OCI-LY1 (cell line): ENCODE measurements around the gene MPHOSPH6.

Experiments
- H2AFZ ChIP-seq: fragments of 200-600 bp; sonication (generic), shearing (Covaris generic); 2 replicates; pipeline ENCODE4 v1.6.0; 2014; ENCODE audit warnings: antibody characterized with exemption, mild to moderate bottlenecking, low read length
- H3F3A ChIP-seq: fragments of 200-600 bp; sonication (generic), shearing (Covaris generic); 2 replicates; pipeline ENCODE4 v1.6.0; 2014; ENCODE audit warnings: mild to moderate bottlenecking, antibody characterized with exemption, low read length, moderate library complexity; ENCODE audit not compliant: insufficient read depth
- H3K27ac ChIP-seq: fragments of 200-600 bp; sonication (generic); 2 replicates; pipeline ENCODE4 v1.5.1; 2014; ENCODE audit warnings: low read length, mixed run types, mild to moderate bottlenecking, low read depth; ENCODE audit not compliant: poor library complexity, severe bottlenecking
- H3K27me3 ChIP-seq: fragments of 200-600 bp; sonication (generic); 2 replicates; pipeline ENCODE4 v1.6.0; 2014; ENCODE audit warnings: antibody characterized with exemption, mild to moderate bottlenecking, low read length, moderate library complexity; ENCODE audit not compliant: insufficient read depth
- H3K36me3 ChIP-seq: fragments of 200-600 bp; sonication (generic); 2 replicates; pipeline ENCODE4 v1.6.1; 2014; ENCODE audit warnings: mild to moderate bottlenecking, antibody characterized with exemption, low read length, moderate library complexity, mixed read lengths; ENCODE audit not compliant: insufficient read depth
- H3K4me1 ChIP-seq: fragments of 200-600 bp; sonication (generic); 2 replicates; pipeline ENCODE4 v1.5.1; 2014; ENCODE audit warnings: mild to moderate bottlenecking, low read length, moderate library complexity; ENCODE audit not compliant: insufficient read depth, severe bottlenecking
- H3K4me2 ChIP-seq: fragments of 200-600 bp; sonication (generic), shearing (Covaris generic); 2 replicates; pipeline ENCODE4 v1.6.1; 2014; ENCODE audit warnings: low read length
- H3K4me3 ChIP-seq: fragments of 200-600 bp; sonication (generic); 2 replicates; pipeline ENCODE4 v1.5.1; 2014; ENCODE audit warnings: low read length, low read depth, mild to moderate bottlenecking, mixed read lengths; ENCODE audit not compliant: poor library complexity, severe bottlenecking
- H3K79me2 ChIP-seq: fragments of 200-600 bp; shearing (Covaris generic); 2 replicates; pipeline ENCODE4 v1.6.1; 2016; ENCODE audit warnings: mixed run types, low read length, mixed read lengths; ENCODE audit not compliant: insufficient read depth
- H3K9ac ChIP-seq: fragments of 200-600 bp; sonication (generic), shearing (Covaris generic); 2 replicates; pipeline ENCODE4 v1.6.1; 2014; ENCODE audit warnings: mild to moderate bottlenecking, low read length, mixed read lengths
- H3K9me2 ChIP-seq: fragments of 200-600 bp; sonication (generic), shearing (Covaris generic); 2 replicates; pipeline ENCODE4 v1.6.1; 2014; ENCODE audit warnings: low read depth, mild to moderate bottlenecking, low read length, mixed read lengths
- H3K9me3 ChIP-seq: fragments of 200-600 bp; shearing (Covaris generic); 2 replicates; pipeline ENCODE4 v1.6.1; 2014; ENCODE audit warnings: low read length, mixed read lengths
- H4K20me1 ChIP-seq: fragments of 200-600 bp; sonication (generic), shearing (Covaris generic); 2 replicates; pipeline ENCODE4 v1.6.0; 2016; ENCODE audit warnings: mild to moderate bottlenecking, low read length; ENCODE audit not compliant: insufficient read depth
- CTCF ChIP-seq: fragments of 200-600 bp; sonication (generic), shearing (Covaris generic); IDR thresholded peaks from 2 replicates; pipeline ENCODE4 v1.5.1; 2017; ENCODE audit warnings: mild to moderate bottlenecking, antibody characterized with exemption, low read length, moderate library complexity, mixed read lengths
- EZH2 ChIP-seq: fragments of 200-600 bp; sonication (generic), shearing (Covaris generic); IDR thresholded peaks from 2 replicates; pipeline ENCODE4 v1.8.0; 2017; ENCODE audit warnings: borderline replicate concordance, mixed run types, mild to moderate bottlenecking, antibody characterized with exemption, low read length, moderate library complexity, mixed read lengths

MPHOSPH6 gene

GRCh38 chr16:82194086-82194485 is 24.1 kb upstream of the MPHOSPH6 start:
- no peak overlapping the region for H3K4me2 ChIP-seq
- H3K9me3 ChIP-seq = no peaks in the 10 kb centered on the region
- no peak overlapping the region for H2AFZ ChIP-seq
- no peak overlapping the region for H3K27ac ChIP-seq
- H3K27me3 ChIP-seq = no peaks in the 10 kb centered on the region
- H3K4me1 ChIP-seq = no peaks in the 10 kb centered on the region
- TF ChIP-seq CTCF (no peak), EZH2 (no peak)
- H3K4me3 ChIP-seq = no peak overlapping the region
- no peaks in the 10 kb centered on the region for H3K79me2 ChIP-seq
- no peaks in the 10 kb centered on the region for H3K9me2 ChIP-seq
- H3F3A ChIP-seq = no peaks in the 10 kb centered on the region
- no peaks in the 10 kb centered on the region for H3K36me3 ChIP-seq
- H3K9ac ChIP-seq = no peak overlapping the region
- H4K20me1 ChIP-seq = no peaks in the 10 kb centered on the region

GRCh38 chr16:82192665-82193064 is 22.6 kb upstream of the MPHOSPH6 start:
- TF ChIP-seq CTCF (no peak), EZH2 (no peak)
- Histone ChIP-seq H3K27me3 (no peaks in the 10 kb centered on the region), H2AFZ (no peak overlapping the region)

GRCh38 chr16:82190386-82190785 is 20.4 kb upstream of the MPHOSPH6 start:
- no peaks in the 10 kb centered on the region for H3K9me3 ChIP-seq
- H3F3A ChIP-seq = no peaks in the 10 kb centered on the region
- no peaks in the 10 kb centered on the region for H3K27me3 ChIP-seq
- H3K36me3 ChIP-seq = no peaks in the 10 kb centered on the region
- H3K9ac ChIP-seq = no peak overlapping the region
- TF ChIP-seq EZH2 (no peak), CTCF (no peak)
- H2AFZ ChIP-seq = no peak overlapping the region
- no peak overlapping the region for H3K4me3 ChIP-seq
- no peaks in the 10 kb centered on the region for H3K79me2 ChIP-seq
- H4K20me1 ChIP-seq = no peaks in the 10 kb centered on the region
- no peaks in the 10 kb centered on the region for H3K9me2 ChIP-seq
- no peaks in the 10 kb centered on the region for H3K4me1 ChIP-seq
- no peak overlapping the region for H3K27ac ChIP-seq
- no peak overlapping the region for H3K4me2 ChIP-seq

More at GRCh38 chr16:82192665-82193064, 22.6 kb upstream of the MPHOSPH6 start:
- Histone ChIP-seq H3K4me2 (no peak overlapping the region), H3K4me1 (no peaks in the 10 kb centered on the region), H3K79me2 (no peaks in the 10 kb centered on the region), H4K20me1 (no peaks in the 10 kb centered on the region), H3K4me3 (no peak overlapping the region), H3K9me3 (no peaks in the 10 kb centered on the region), H3F3A (no peaks in the 10 kb centered on the region), H3K9me2 (no peaks in the 10 kb centered on the region), H3K27ac (no peak overlapping the region), H3K36me3 (no peaks in the 10 kb centered on the region), H3K9ac (no peak overlapping the region)
